Measurements from ENCODE around the gene PPM1B.

DNA sequence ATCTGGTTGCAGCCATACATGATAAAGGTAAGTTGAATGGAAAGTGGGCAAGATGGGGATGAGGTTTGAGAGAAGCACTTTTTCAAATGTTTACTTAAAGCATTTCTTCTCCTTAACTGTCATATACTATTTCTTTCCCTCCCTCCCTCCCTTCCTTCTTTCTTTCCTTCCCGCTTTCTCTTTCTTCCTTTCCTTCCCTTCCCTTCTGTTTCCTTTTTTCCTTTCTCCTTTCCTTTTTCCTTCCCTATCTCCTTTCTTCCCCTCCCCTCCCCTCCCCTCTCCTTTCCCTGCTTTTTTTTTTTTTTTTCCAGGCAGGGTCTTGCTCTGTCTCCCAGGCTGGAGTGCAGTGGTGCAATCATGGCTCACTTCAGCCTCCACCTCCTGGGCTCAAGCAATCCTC is 112.2 kb downstream of the PPM1B start:
- no peak for TF ChIP-seq POLR2A (IDR thresholded peaks at IDR 0.05)
- TF ChIP-seq, protein P1, sequence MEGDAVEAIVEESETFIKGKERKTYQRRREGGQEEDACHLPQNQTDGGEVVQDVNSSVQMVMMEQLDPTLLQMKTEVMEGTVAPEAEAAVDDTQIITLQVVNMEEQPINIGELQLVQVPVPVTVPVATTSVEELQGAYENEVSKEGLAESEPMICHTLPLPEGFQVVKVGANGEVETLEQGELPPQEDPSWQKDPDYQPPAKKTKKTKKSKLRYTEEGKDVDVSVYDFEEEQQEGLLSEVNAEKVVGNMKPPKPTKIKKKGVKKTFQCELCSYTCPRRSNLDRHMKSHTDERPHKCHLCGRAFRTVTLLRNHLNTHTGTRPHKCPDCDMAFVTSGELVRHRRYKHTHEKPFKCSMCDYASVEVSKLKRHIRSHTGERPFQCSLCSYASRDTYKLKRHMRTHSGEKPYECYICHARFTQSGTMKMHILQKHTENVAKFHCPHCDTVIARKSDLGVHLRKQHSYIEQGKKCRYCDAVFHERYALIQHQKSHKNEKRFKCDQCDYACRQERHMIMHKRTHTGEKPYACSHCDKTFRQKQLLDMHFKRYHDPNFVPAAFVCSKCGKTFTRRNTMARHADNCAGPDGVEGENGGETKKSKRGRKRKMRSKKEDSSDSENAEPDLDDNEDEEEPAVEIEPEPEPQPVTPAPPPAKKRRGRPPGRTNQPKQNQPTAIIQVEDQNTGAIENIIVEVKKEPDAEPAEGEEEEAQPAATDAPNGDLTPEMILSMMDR (IDR thresholded peaks at IDR 0.05): no peak

Data from body of pancreas (tissue), 4 donors.